GM19463 (cell line): Measurements from ENCODE around the gene CCR2.
"Not testable (repeated sequence)": the region's sequence is repeated elsewhere in the genome, so short reads cannot be mapped to it uniquely, and the experiment has no call there.

Source experiments
- ATAC-seq: cut with Tn5 transposase; IDR thresholded peaks from one replicate; pipeline ENCODE4 v1.9.1; 2021; ENCODE audit warnings: mild to moderate bottlenecking, moderate library complexity; ENCODE audit not compliant: unreplicated experiment

The CCR2 gene

DNA sequence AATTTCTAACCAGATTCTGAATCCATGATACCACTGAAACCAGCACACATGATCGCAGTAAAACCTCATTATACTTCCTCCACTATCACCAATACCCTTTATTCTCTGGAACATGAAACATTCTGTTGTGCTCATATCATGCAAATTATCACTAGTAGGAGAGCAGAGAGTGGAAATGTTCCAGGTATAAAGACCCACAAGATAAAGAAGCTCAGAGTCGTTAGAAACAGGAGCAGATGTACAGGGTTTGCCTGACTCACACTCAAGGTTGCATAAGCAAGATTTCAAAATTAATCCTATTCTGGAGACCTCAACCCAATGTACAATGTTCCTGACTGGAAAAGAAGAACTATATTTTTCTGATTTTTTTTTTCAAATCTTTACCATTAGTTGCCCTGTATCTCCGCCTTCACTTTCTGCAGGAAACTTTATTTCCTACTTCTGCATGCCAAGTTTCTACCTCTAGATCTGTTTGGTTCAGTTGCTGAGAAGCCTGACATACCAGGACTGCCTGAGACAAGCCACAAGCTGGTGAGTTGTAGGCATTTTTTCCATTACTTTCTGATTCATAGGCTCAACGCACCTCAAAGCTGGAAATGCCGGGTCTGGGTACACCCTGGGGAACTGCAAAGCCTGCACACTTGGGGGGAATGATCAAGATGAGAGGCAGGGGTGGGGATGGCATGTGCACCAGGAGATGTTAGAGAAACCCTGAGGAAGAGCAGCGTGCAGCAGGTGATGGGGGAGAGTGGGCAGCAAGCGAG lies at the start of gene CCR2:
TSS of gene CCR2 (plus strand) at position 465 of the 764 bp plus-strand sequence. CDS start 3,417 bp downstream, outside the sequence.
- ATAC-seq, result no peak

DNA sequence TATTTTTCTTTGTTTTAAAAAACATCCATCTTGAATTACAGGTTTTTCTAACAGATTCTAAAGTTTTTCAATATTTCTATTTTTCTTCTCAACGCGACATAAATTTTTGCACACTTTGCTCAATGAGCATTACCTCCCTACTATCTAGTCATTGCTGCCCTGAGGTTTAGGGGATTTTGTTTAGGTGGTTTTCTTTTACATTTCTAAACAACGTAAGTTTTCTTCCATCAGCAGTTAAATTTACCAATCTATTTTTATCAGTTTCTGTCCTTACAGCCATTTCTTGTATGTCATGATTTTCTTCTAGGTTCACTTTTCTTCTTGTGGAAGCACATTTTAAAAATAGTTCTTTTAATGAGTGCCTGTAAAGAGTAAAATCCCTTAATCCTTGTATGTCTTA lies 49.2 kb upstream of the CCR2 start:
- ATAC-seq, result no peak

DNA sequence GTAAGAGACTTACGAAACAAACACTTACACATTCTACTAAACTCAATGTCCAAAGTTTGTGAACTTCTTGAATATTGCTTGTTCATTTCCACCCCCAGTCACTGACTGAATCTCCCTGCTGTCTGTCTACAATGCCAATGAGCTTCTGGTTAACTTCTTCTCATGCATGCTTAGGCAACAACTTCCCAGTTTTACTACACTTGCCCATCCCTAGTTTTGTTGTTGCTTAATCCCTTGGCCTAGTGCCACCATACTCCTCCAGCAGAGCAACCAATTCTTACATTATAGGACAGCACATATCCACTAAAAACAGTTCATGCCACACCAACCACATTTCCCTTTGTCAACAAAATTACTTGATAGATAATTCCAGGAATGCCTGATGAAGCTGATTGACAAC lies 40.9 kb upstream of the CCR2 start:
- ATAC-seq, result no peak

DNA sequence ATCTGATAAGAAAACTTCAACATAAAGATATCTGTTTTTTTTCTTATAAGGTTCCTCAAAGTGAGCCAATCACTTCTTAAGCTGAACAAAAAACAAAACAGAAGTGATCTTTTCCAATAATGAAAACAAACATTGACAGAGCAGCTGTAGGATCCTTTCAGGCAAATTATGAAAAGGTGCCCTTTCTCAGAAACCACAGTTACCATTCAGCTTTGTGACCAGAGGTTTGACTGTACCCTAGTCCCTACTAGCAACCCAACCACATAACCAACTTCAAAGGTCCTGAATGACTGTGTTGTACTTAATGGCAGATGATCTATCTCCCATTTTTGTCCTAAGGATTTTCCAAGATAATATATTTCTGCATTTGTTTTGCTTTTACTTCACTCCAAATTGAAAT lies 39.4 kb upstream of the CCR2 start:
- peak; percentile 58 for ATAC-seq

DNA sequence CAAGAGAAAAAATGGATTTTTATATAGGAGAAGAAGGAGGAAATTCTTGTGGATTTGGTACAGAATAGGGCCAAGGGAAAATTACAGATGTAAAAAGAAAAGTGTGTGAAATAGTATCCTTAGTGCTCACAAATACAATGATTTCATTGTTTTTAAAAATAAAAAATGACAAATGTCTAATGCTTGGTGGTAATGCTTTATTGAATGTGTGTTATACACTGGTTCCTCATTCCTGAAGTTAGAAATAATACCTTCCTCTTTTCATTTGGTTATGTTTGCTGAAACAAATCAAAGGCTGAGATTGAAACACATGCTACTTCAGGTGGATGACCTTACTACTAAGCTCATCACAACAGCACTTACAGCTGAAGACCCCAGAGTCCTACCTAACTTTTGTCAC lies 37.7 kb upstream of the CCR2 start:
- no peak for ATAC-seq

DNA sequence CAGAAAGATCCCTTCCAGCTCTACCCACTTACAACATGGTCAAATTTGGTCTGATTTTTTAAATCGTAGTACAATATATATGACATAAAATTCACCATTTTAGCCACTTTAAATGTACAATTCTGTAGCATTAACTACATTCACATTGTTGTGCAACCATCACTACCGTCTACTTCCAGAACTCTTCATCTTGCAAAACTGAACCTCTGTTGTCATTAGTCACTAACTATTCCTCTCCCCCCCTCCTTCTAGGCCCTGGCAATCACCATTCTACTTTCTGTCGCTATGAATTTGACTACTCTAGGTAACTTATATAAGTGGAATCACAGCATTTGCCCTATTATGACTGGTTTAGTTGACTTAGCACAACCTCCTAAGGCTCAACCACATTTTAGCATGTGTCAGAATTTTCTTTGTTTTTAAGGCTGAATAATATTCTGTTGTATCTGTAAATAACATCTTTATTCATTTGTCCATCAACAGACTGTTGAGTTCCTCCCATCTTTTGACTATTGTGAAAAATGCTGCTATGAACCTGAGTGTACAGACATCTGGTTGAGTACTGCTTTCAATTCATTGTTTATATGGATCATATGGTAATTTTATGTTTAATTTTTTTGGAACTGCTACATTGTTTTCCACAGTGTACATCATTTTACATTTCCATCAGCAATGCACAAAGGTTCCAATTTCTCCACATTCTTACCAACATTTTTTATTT lies 35.5 kb upstream of the CCR2 start:
- no peak for ATAC-seq

DNA sequence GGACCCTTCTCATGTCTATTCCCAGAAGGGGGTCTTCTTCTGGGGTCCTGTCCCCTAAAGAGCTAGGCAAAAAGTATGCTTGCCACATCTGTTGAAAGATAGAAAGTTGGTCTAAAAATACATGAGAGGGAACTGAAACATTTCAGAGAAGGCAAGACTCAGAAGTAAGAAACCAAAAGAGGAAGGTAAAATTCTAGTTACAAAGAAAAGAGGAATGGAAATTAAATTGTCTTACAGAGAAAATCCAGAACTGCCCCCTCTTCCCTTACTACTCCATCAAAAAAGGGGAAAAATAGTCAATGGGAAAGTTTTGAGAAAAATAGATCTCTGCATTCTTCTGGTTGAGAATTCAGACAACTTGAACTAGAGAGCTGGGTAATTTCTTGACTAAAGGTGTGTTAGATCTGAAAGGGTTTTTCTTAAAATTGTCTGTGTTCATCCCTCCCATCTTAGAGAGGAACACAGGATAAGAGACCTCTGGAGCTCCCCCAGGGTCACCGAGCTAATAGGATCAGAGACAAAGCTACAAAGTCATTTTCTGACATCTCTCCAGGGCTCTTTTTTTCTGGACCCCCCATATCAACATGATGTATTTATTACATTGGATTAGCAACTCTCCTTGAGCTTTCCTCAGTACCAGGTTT lies 32.3 kb upstream of the CCR2 start:
- ATAC-seq, result no peak

DNA sequence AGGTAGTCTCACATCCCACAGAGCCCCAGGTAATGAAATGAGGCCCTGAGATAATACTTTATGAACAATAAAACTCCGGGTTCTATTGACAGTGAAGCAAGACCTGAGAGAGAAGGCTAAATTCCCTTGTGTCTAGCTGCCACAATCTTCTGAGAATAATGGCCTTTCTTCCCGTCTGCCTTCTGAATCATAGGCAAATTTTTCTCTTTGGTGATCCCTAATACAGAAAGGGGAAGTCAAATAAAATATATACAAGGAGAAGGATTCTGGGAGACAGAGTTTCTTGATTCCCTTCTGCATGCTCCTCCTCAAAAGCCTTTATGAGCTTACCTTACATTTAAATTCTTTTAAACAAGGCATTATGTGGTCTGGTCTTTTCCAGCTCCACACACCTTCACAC lies 29.9 kb upstream of the CCR2 start:
- ATAC-seq, result no peak

DNA sequence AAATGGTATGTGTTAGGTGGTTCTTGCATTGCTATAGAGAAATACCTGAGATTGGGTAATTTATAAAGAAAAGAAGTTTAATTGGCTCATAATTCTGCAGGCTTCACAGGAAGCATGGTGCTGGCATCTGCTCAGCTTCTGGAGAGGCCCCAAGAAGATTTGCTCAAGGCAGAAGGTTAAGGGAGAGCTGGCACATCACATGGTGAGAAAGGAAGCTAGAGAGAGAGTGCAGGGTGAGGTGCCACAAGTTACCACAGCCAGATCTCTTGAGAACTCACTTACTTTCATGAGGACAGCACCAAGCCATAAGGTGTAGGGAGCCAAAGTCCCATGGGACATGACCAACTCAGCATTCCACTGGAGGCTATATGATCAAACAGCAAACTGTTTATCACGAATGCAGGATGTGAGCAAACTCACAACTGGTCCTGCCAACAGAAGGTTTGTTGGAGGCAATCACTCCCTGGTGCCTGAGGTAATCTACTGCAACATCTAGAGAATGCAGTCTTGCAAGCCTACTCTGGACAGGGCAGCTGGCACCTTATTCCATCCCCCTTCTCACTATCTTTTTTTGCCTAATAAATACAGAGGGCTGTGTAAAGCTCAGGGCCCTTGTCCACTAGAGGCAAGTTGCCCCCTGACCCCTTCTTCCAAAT lies 28.1 kb upstream of the CCR2 start:
- no peak for ATAC-seq

DNA sequence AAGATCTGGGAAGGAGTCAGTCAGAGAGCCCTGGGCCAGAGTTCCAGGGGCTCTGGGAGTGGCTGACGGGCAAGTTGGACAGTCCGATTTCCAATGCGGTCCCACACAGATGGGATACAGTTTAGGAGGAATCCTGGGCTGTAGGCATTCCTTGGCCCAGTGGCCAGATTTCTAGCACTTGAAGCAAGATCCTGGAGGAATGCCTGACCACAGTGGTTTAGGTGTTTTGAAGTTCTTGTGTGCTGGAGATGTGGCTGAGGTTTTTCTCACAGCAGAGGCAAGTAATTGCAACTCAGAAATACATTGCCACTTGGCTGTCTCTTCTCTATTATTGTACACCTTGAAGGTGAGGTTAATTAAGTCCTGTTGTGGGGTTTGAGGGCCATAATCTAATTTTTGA lies 23.2 kb upstream of the CCR2 start:
- ATAC-seq, result not testable (repeated sequence)

DNA sequence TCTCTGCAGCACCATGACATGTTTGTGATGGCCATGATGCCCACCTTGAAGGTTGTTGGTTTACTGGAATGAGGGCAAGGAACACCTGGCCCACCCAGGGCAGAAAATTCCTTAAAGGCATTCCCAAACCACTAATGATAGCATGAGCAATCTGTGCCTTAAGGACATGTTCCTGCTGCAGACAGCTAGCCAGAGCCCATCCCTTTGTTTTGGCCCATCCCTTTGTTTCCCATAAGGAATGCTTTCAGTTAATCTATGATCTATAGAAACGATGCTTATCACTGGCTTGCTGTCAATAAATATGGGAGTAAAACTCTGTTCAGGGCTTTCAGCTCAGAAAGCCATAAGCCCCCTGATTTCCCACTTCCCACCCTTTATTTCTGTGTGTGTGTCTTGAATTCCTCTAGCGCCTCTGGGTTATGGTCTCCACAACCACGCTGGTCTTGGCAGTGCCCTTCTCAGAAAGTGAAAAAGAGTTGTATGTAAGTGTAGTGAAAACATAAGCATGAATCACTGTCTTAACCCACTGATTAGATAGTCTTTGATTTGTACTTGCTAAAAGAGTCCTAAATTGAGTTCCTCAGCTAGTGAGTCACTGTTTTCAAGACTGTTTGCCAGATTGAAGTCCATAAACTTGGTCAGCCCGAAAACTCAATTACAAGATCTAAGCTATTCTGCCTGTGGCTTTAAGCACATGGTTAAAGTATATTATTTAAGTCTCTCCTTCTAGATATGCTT lies 19.0 kb upstream of the CCR2 start:
- ATAC-seq, result no peak

DNA sequence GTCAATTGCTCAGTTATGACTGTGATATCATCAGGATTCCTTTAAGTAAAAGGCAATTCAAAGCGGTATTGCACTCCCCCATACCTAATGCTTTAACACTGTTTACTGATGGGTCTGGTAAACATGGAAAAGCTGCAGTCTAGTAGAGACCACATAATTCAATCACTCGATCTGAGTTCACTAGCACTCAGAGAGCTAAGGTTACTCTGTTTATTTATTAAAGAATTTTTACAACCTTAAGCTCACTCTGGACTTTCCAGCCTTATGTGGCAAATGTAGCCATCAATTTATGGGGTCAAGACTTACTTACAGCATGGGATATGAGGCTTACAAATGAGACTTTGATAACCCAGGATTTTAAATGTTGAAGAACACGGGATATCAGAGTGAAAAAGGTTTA lies 18.4 kb upstream of the CCR2 start:
- ATAC-seq, result no peak

DNA sequence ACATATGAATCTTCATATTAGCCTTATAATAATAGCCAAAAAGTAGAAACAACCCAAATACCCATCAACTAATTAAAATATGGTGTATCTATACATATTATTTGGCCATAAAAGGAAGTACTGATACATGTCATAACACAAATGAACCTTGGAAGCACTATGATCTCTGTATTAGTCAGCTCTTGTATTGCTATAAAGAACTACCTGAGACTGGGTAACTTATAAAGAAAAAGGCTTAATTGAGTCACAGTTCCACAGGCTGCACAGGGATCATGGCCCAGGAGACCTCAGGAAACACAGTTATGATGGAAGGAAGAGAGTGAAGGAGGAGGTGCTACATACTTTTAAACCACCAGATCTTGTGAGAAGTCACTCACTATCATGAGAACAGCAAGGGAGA lies 16.0 kb upstream of the CCR2 start:
- no peak for ATAC-seq

DNA sequence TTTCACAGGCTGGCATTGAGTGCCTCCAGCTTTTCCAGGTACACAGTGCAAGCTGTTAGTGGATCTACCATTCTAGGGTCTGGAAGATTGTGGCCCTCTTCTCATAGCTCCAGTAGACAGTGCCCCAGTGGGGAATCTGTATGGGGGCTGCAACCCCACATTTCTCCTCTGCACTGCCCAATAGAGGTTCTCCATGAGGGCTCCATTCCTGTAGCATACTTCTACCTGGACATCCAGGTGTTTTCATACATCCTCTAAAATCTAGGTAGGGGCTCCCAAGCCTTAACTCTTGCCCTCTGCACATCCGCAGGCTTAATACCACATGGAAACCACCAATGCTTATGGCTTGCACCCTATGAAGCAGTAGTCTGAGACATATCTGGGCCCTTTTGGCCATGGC lies 15.1 kb upstream of the CCR2 start:
- ATAC-seq, result no peak

DNA sequence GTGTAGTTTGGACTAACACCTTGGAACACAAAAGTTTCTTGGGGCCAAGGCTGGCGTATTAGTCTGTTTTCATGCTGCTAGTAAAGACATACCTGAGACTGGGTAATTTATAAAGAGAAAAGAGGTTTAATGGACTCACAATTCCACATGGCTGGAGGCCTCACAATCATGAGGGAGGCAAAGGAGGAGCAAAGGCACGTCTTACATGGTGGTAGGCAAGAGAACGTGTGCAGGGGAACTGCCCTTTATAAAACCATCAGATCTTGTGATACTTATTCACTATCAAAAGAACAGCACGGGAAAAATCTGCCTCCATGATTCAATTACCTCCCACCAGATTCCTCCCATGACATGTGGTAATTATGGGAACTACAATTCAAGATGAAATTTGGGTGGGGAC lies 9.4 kb upstream of the CCR2 start:
- ATAC-seq, result no peak

DNA sequence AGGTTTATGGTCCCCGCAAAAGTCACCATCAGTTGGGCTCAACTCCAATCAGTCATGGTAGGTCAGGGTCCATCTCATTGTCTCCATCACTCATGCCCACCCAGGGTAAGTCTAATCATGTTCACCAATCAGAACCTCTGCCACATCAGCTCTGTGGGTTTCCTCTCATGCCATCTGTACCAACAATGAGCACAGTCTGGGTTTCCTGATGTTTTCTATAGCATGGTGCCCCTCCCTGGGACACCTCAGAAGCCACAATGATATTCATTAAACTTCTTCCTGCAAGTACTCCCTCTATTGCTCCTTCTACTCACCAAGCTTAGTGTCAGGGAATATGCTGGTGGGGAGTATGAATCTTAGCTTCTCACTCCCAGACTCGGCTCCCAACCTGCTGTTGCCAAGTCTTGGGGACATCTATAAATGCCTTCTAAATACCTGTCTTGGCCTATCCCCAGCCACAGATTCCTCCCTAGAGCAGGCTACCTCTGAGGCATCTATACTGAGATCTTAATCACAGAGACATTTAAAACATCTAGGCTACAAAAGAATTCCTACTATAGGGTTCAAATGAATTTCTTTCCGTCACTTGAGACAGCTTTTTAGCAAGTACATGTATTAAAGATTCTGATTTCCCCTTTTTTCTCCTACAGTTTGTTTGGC lies 5.0 kb upstream of the CCR2 start:
- ATAC-seq, result no peak

DNA sequence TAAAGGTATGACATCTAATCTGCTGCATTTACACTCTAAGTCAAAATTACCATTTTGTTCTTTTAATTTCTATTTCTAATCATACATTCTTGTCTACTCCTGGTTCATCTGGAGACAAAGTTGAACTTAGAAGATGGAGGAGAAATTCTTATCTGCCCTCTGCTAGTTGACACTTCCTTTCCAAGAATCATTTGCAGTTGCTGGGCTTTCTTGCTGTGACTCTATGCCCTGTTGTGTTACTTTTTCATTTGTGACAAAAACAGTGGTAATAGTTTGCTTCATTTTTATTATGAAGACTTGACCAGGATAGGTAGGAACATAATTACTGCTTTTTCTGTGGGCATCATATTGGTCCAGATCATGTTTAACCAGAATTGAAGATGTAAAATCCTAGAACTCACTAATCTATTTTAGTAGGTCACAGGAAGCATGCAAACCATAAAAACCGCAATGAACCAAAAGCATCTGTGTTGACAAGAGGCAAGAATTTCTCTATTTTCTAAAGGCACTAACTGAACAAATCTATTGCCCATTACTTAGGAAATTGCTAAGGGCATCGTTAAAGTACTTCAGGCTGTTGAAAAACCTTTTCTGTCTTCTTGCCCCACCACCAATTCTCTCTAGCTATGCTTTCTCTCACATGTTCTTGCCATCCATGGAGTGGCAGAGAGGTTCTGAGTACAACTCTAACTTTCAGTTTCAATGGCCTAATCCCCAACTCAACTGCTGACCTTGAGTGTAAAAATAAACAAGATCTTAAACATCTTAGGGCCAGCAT lies 4.2 kb upstream of the CCR2 start:
- peak; percentile 74 for ATAC-seq

DNA sequence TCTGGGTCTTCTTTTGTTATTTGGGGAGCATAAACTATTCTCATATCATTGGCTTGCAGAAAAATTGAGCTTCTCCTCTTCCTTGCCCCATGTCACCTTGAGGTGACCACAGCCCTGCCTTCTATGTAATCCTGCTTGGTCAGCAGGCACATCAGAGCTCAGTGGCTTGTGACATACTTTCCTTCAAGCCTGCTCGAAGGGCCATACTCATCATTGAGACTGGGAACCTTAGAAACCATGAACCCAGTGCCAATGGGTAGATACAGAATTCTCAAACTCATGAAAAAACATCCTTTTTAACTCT lies 3.7 kb upstream of the CCR2 start:
- peak; percentile 25 for ATAC-seq

DNA sequence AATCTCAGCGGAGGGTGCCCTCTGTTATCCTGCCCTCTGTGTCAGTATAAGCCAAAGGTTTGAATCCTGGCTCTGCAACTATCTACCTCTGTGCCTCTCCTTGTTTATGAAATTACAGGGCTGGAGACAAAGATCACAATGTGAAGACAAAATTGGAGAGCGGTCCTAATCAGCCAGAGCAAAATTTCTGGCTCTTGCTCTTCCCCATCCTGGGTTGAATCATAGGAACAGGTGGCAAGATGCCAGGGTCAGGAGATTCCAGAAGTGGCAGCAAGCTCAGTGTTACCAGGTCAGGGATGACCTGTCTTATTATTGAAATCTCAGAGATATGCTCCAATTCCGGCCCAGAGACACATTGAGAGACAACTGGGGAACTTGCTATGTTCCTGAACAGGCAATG lies 2.3 kb upstream of the CCR2 start:
- ATAC-seq, result no peak

DNA sequence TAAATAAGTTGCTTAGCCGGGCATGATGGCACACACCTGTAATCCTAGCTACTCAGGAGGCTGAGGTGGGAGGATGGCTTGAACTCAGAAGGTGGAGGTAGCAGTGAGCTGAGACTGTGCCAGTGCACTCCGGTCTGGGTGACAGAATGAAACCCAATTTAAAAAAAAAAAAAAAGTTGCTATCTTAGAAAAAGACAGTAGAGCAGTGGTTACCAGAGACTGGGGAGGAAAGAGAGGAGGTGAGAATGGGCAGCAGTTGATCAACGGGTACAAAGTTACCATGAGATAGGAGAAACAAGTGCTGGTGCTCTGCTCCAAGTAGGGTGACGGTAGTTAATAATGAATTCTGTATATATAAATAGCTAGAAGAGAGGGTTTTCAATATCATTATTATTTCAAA lies 821 bp upstream of the CCR2 start:
- ATAC-seq, result no peak
